CD4-positive, alpha-beta T cell treated with Interleukin-21 for 1 hour (primary cell): Measurements from ENCODE around the gene PC.
"Not testable (repeated sequence)": the region's sequence is repeated elsewhere in the genome, so short reads cannot be mapped to it uniquely, and the experiment has no call there.

Experiments
- DNase-seq: peaks from one replicate; pipeline ENCODE4 v3.0.0-alpha.2; 2020

Gene PC

GRCh38 chr11:66958232-66958955 lies at the start of gene PC:
PC (minus strand) TSS chr11:66958383; CDS start chr11:66872159, 86,224 bp downstream.
- DNase-seq = peak; percentile 99

GRCh38 chr11:67007126-67007525 lies 48.9 kb upstream of the PC start:
- no peak for DNase-seq

- DNase-seq = peak; percentile 21
Measured at GRCh38 chr11:67006029-67006884, 48.1 kb upstream of the PC start.

- DNase-seq = not testable (repeated sequence)
Measured at GRCh38 chr11:67005200-67005599, 47.0 kb upstream of the PC start.

GRCh38 chr11:67002921-67003411 lies 44.8 kb upstream of the PC start:
- no peak for DNase-seq

GRCh38 chr11:67002297-67002913 lies 44.2 kb upstream of the PC start:
- DNase-seq = no peak

GRCh38 chr11:67001332-67001731 lies 43.1 kb upstream of the PC start:
- DNase-seq = no peak

- DNase-seq = no peak
Measured at GRCh38 chr11:66999555-66999954, 41.4 kb upstream of the PC start.

GRCh38 chr11:66996609-66997273 lies 38.6 kb upstream of the PC start:
- DNase-seq = no peak

- no peak for DNase-seq
Measured at GRCh38 chr11:66992041-66992440, 33.9 kb upstream of the PC start.

- not testable (repeated sequence) for DNase-seq
Measured at GRCh38 chr11:66989360-66989759, 31.2 kb upstream of the PC start.

GRCh38 chr11:66988741-66989140 lies 30.6 kb upstream of the PC start:
- not testable (repeated sequence) for DNase-seq

GRCh38 chr11:66987924-66988637 lies 29.9 kb upstream of the PC start:
- no peak for DNase-seq

- no peak for DNase-seq
Measured at GRCh38 chr11:66987158-66987620, 29.0 kb upstream of the PC start.

GRCh38 chr11:66986178-66986545 lies 28.0 kb upstream of the PC start:
- DNase-seq = no peak

- DNase-seq = no peak
Measured at GRCh38 chr11:66985508-66986177, 27.5 kb upstream of the PC start.

GRCh38 chr11:66983275-66983924 lies 25.2 kb upstream of the PC start:
- DNase-seq = no peak

- no peak for DNase-seq
Measured at GRCh38 chr11:66981976-66982578, 23.9 kb upstream of the PC start.

- no peak for DNase-seq
Measured at GRCh38 chr11:66979336-66979980, 21.3 kb upstream of the PC start.

- DNase-seq = no peak
Measured at GRCh38 chr11:66978717-66979116, 20.5 kb upstream of the PC start.
